NCI-H1694 (cell line): Measurements from ENCODE around the gene ARFGAP3.
"Not testable (repeated sequence)": the region's sequence is repeated elsewhere in the genome, so short reads cannot be mapped to it uniquely, and the experiment has no call there.

Experiments
- DNase-seq: peaks from one replicate; lab custom pipeline; 2025; lab: John Stamatoyannopoulos, UW

The ARFGAP3 gene

GRCh38 chr22:42768385-42769035 lies 88.6 kb downstream of the ARFGAP3 start:
- DNase-seq = no peak

- DNase-seq = no peak
Measured at GRCh38 chr22:42766860-42767259, 90.2 kb downstream of the ARFGAP3 start.

- DNase-seq = no peak
Measured at GRCh38 chr22:42764895-42765363, 92.1 kb downstream of the ARFGAP3 start.

GRCh38 chr22:42763965-42764480 lies 93.0 kb downstream of the ARFGAP3 start:
- DNase-seq = no peak

- DNase-seq = no peak
Measured at GRCh38 chr22:42760806-42761565, 96.1 kb downstream of the ARFGAP3 start.

GRCh38 chr22:42758931-42759629 lies 98.0 kb downstream of the ARFGAP3 start:
- no peak for DNase-seq

- DNase-seq = not testable (repeated sequence)
Measured at GRCh38 chr22:42755553-42755952, 101.5 kb downstream of the ARFGAP3 start.

- not testable (repeated sequence) for DNase-seq
Measured at GRCh38 chr22:42755121-42755520, 102.0 kb downstream of the ARFGAP3 start.

GRCh38 chr22:42754658-42755057 lies 102.4 kb downstream of the ARFGAP3 start:
- DNase-seq = no peak

- no peak for DNase-seq
Measured at GRCh38 chr22:42752912-42753311, 104.2 kb downstream of the ARFGAP3 start.

- DNase-seq = no peak
Measured at GRCh38 chr22:42752230-42752746, 104.8 kb downstream of the ARFGAP3 start.

GRCh38 chr22:42750421-42750820 lies 106.7 kb downstream of the ARFGAP3 start:
- not testable (repeated sequence) for DNase-seq

- no peak for DNase-seq
Measured at GRCh38 chr22:42747701-42748513, 109.2 kb downstream of the ARFGAP3 start.
